ENCODE measurements around the gene ESF1.

DNA sequence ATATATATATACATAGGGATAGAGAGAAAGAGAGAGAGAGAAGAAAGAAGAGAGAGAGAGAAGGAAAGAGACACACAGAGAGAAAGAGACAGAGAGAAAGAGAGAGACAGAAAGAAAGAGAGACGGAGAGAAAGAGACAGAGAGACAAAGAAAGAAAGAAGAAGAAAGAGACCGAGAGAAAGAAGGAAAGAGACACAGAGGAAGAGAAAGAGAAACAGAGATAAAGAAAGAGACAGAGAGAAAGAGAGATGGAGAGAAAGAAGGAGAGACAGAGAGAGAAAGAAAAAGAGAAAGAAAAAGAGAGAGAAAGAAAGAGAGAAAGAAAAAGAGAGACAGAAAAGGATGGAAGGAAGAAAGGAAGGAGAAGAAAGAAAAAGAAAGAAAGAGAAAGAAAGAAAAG is 99.1 kb downstream of the ESF1 start:
- no peak for TF ChIP-seq CTCF (IDR thresholded peaks at IDR 0.05 in 2 of 3, conservative IDR thresholded peaks at IDR 0.05 in 1 of 3; ENCODE audit: insufficient read depth in 2 of 3, low read depth in 1 of 3, low read length in 3 of 3)
- TF ChIP-seq FOXK2 (conservative IDR thresholded peaks at IDR 0.05 in 1 of 2, IDR thresholded peaks at IDR 0.05 in 1 of 2; ENCODE audit: low read depth in 2 of 2) = no peak
- no peak for TF ChIP-seq TEAD1 (CRISPR knock-in tag; IDR thresholded peaks at IDR 0.05)
- no peak for TF ChIP-seq NR3C1 (CRISPR knock-in tag; IDR thresholded peaks at IDR 0.05)
- TF ChIP-seq HBP1 (CRISPR knock-in tag; IDR thresholded peaks at IDR 0.05) = no peak
- no peak for TF ChIP-seq SMARCB1 (IDR thresholded peaks at IDR 0.05; ENCODE audit: insufficient read length, low read depth)
- no peak for TF ChIP-seq POLR2AphosphoS5 (IDR thresholded peaks at IDR 0.05; ENCODE audit: control insufficient read depth, insufficient read depth, low read depth, low read length)
- TF ChIP-seq PHF8 (IDR thresholded peaks at IDR 0.05; ENCODE audit: borderline replicate concordance, low read length) = no peak
- no peak for TF ChIP-seq E2F6 (IDR thresholded peaks at IDR 0.05; ENCODE audit: borderline replicate concordance in 1 of 2, extremely low read depth in 1 of 2, insufficient read depth in 1 of 2, insufficient read length in 1 of 2, low read depth in 1 of 2, low read length in 1 of 2, poor library complexity in 1 of 2, severe bottlenecking in 1 of 2)
- TF ChIP-seq PHF20 (IDR thresholded peaks at IDR 0.05; ENCODE audit: partially characterized antibody) = no peak
- no peak for TF ChIP-seq SMARCE1 (IDR thresholded peaks at IDR 0.05)
- TF ChIP-seq ZNF830 (CRISPR knock-in tag; IDR thresholded peaks at IDR 0.05) = no peak

Measured in K562 (cell line).